CD8-positive, alpha-beta memory T cell (primary cell): ENCODE results near the gene CGNL1. TPM values are rescaled to one million over a fixed set of nuclear protein-coding genes. Genes with fewer than 3 reads are reported as not detected.

Experiments used
- CTCF ChIA-PET: fragments of 350-600 bp; sonication (Branson Sonifier 250); formaldehyde crosslinking; loops from one replicate; lab custom pipeline; 2021; ENCODE audit warnings: antibody characterized with exemption; lab: Charles Lee
- POLR2A ChIA-PET: fragments of 350-600 bp; sonication (Branson Sonifier 250); formaldehyde crosslinking; loops from one replicate; lab custom pipeline; 2021; ENCODE audit warnings: antibody characterized with exemption; lab: Charles Lee
- DNase-seq, 5 donors: peaks; one replicate each; pipeline versions ENCODE4 v3.0.0 to v3.0.0-alpha.2; 2020 to 2022; ENCODE audit warnings: mixed read lengths in 1 of 5
- H3K27ac ChIP-seq: one replicate; pipeline ENCODE4 v1.7.0; 2013; ENCODE audit warnings: low read depth, mild to moderate bottlenecking, low read length, moderate library complexity
- H3K27me3 ChIP-seq: 2 replicates; pipeline ENCODE4 v1.7.0; 2013; ENCODE audit warnings: low read length, mild to moderate bottlenecking; ENCODE audit not compliant: insufficient read depth, poor library complexity, severe bottlenecking
- H3K36me3 ChIP-seq: 2 replicates; pipeline ENCODE4 v1.7.0; 2013; ENCODE audit warnings: mild to moderate bottlenecking, low read length, moderate library complexity; ENCODE audit not compliant: insufficient read depth
- H3K4me1 ChIP-seq: 2 replicates; pipeline ENCODE4 v1.7.0; 2013; ENCODE audit warnings: mild to moderate bottlenecking, low read length, moderate library complexity; ENCODE audit not compliant: insufficient read depth
- H3K4me3 ChIP-seq: 2 replicates; pipeline ENCODE4 v1.7.0; 2013; ENCODE audit warnings: mild to moderate bottlenecking, low read length
- H3K9me3 ChIP-seq: 2 replicates; pipeline ENCODE4 v1.7.0; 2013; ENCODE audit warnings: mild to moderate bottlenecking, low read length
- H3K27ac Mint-ChIP-seq, 8 donors: one replicate each; pipeline ENCODE4 v1.8.0; 2020 to 2021; ENCODE audit warnings: mixed read lengths in 8 of 8, mild to moderate bottlenecking in 6 of 8, inconsistent platforms in 3 of 8, moderate library complexity in 3 of 8
- H3K27me3 Mint-ChIP-seq, 2 donors: one replicate each; pipeline ENCODE4 v1.8.0; 2020 to 2021; ENCODE audit warnings: mixed read lengths in 2 of 2, mild to moderate bottlenecking in 1 of 2, moderate library complexity in 1 of 2
- H3K36me3 Mint-ChIP-seq, 3 donors: one replicate each; pipeline ENCODE4 v1.8.0; 2020 to 2021; ENCODE audit warnings: mixed read lengths in 3 of 3, inconsistent platforms in 1 of 3, mild to moderate bottlenecking in 1 of 3
- H3K4me1 Mint-ChIP-seq, 3 donors: one replicate each; pipeline ENCODE4 v1.8.0; 2020 to 2021; ENCODE audit warnings: mixed read lengths in 3 of 3, inconsistent platforms in 1 of 3, mild to moderate bottlenecking in 1 of 3
- H3K4me3 Mint-ChIP-seq, 7 donors: one replicate each; pipeline ENCODE4 v1.8.0; 2020 to 2021; ENCODE audit warnings: mixed read lengths in 7 of 7, mild to moderate bottlenecking in 6 of 7, moderate library complexity in 4 of 7, inconsistent platforms in 2 of 7
- H3K9me3 Mint-ChIP-seq, 5 donors: one replicate each; pipeline ENCODE4 v1.8.0; 2020 to 2022; ENCODE audit warnings: mixed read lengths in 5 of 5, mild to moderate bottlenecking in 3 of 5, moderate library complexity in 2 of 5, inconsistent platforms in 1 of 5
- polyA plus RNA-seq: library from polyadenylated mRNA; unstranded; fragments of 300-500 nt; fragmentation: Illumina TruSeq; gene quantifications from one replicate; pipeline ENCODE4 v1.2.3, GENCODE V29; 2021
- total RNA-seq, 2 experiments: library from RNA; stranded (reverse); gene quantifications; one replicate each; pipeline ENCODE4 v1.2.3, GENCODE V29; 2021

Gene CGNL1
- total and polyA plus RNA-seq, 3 experiments from 2014 or later = not detected

DNA sequence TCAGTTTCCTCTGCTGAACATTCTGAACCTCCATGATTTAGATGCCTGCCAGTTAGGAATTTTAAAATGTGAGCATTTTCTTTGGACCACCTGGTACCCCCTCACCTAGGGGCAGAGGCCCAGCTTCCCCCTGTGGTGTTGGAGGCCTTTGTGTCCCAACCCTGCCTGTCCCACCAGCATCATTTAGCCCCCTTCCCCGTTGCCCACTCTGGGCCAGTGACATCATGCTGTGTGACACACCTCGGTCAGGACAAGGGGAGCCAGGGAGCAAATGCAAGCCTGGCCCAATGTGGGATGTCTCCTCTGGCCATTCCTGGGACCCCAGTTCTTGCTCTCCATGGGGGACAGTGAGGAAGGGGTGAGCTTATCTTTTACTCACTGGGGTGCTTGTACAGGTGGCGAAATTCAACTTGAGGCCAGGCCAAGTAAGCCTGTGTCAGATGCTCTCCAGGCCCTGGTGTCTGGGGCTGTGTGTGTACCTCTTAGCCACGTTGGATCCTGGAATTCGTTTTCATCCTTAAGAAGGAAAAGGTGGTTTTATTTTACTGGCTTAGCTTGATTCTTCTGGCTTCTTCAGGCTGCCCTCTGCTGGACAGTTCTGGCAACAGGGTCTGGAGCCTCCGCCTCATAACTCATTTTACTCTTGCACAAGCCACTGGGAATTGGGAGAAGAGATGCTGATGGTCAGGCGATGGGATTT, 165.7 kb downstream of the CGNL1 start:
- Mint-ChIP-seq H3K27ac (no peak overlapping the region), H3K27me3 (peaks cover 17 to 29% of the 10 kb centered on the region in 2 donors), H3K36me3 (no peaks in the 10 kb centered on the region), H3K4me1 (no peaks in the 10 kb centered on the region), H3K4me3 (no peak overlapping the region), H3K9me3 (peaks cover 0 to 2% (median 0%) of the 10 kb centered on the region in 5 donors)
- Histone ChIP-seq H3K4me1 (no peaks in the 10 kb centered on the region), H3K36me3 (no peaks in the 10 kb centered on the region), H3K9me3 (no peaks in the 10 kb centered on the region), H3K27me3 (no peaks in the 10 kb centered on the region), H3K4me3 (no peak overlapping the region), H3K27ac (no peak overlapping the region)
- CTCF ChIA-PET = interaction anchor here (1.5 to 1.6 kb wide), 2 partner anchors 8 to 13 kb away, joined by 5 read pairs; no protein-coding TSS in a partner anchor
- DNase-seq = no peak
- POLR2A ChIA-PET = no interaction called here

DNA sequence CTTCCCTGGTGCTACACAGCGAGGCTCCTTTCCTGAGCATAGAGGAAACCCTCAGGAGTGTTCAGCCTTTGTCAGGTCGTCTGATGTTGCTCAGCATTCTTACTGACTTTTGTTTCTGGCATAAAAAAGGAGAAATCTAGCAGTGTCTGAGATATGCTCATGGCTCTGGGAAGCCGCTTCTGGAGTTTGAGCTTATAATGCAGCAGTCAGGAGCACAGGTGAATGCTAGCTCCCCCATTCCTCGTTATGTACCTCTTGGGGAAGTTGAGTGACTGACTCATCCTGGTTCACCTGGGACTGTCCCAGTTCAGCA, 166.2 kb downstream of the CGNL1 start:
- Histone ChIP-seq H3K4me1 (no peaks in the 10 kb centered on the region), H3K27me3 (no peaks in the 10 kb centered on the region), H3K9me3 (no peaks in the 10 kb centered on the region), H3K4me3 (no peak overlapping the region), H3K36me3 (no peaks in the 10 kb centered on the region), H3K27ac (no peak overlapping the region)
- Mint-ChIP-seq H3K4me1 (no peaks in the 10 kb centered on the region), H3K36me3 (no peaks in the 10 kb centered on the region), H3K27ac (no peak overlapping the region), H3K27me3 (peaks cover 17 to 29% of the 10 kb centered on the region in 2 donors), H3K9me3 (peaks cover 0 to 2% (median 0%) of the 10 kb centered on the region in 5 donors), H3K4me3 (no peak overlapping the region)
- no peak for DNase-seq
- ChIA-PET CTCF (interaction anchor here (1.5 to 1.6 kb wide), 2 partner anchors 9 to 14 kb away, joined by 5 read pairs; no protein-coding TSS in a partner anchor), POLR2A (no interaction called here)

- Mint-ChIP-seq H3K4me1 (no peaks in the 10 kb centered on the region), H3K9me3 (peaks cover 0 to 2% (median 0%) of the 10 kb centered on the region in 5 donors), H3K27me3 (peaks cover 9 to 31% of the 10 kb centered on the region in 2 donors), H3K36me3 (no peaks in the 10 kb centered on the region), H3K27ac (no peak overlapping the region), H3K4me3 (no peak overlapping the region)
- ChIA-PET CTCF (interaction anchor here (2.5 kb wide), 1 partner anchor 15 kb away, joined by 6 read pairs; no protein-coding TSS in a partner anchor), POLR2A (no interaction called here)
- no peak for DNase-seq
- Histone ChIP-seq H3K4me1 (no peaks in the 10 kb centered on the region), H3K27me3 (no peaks in the 10 kb centered on the region), H3K36me3 (no peaks in the 10 kb centered on the region), H3K9me3 (no peaks in the 10 kb centered on the region), H3K27ac (no peak overlapping the region), H3K4me3 (no peak overlapping the region)
These were observed 168.7 kb downstream of the CGNL1 start for GRCh38 chr15:57544848-57545480.

DNA sequence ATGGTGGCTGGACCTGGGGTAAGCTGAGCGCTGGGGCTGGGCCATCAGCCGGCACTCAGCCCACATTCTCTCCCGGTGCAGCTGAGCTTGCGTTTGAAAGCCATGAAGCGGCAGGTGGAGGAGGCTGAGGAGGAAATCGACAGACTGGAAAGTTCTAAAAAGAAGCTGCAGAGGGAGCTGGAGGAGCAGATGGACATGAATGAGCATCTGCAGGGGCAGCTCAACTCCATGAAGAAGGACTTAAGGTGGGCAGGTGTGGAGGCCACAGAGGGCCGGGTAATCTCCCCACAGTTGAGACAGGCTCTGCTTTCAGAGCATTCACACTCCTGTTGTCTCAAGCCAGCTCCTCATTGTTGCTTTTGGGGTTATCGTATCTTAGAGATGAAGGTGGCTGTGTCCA, 169.7 kb downstream of the CGNL1 start:
- peaks cover 2 to 23% of the 10 kb centered on the region in 2 donors for H3K27me3 Mint-ChIP-seq
- Histone ChIP-seq H3K27ac (no peak overlapping the region), H3K9me3 (no peaks in the 10 kb centered on the region), H3K27me3 (no peaks in the 10 kb centered on the region), H3K4me1 (no peaks in the 10 kb centered on the region), H3K36me3 (no peaks in the 10 kb centered on the region), H3K4me3 (no peak overlapping the region)
- ChIA-PET CTCF (interaction anchor here (2.5 kb wide), 1 partner anchor 14 kb away, joined by 6 read pairs; no protein-coding TSS in a partner anchor), POLR2A (no interaction called here)
- H3K4me1 Mint-ChIP-seq = no peaks in the 10 kb centered on the region
- DNase-seq = no peak
- H3K27ac Mint-ChIP-seq = no peak overlapping the region
- H3K4me3 Mint-ChIP-seq = no peak overlapping the region
- H3K36me3 Mint-ChIP-seq = no peaks in the 10 kb centered on the region
- H3K9me3 Mint-ChIP-seq = peaks cover 0 to 2% (median 0%) of the 10 kb centered on the region in 5 donors

- Mint-ChIP-seq H3K36me3 (no peaks in the 10 kb centered on the region), H3K4me3 (no peak overlapping the region), H3K4me1 (no peaks in the 10 kb centered on the region), H3K27ac (no peak overlapping the region), H3K9me3 (no peaks in the 10 kb centered on the region), H3K27me3 (peaks cover 8 to 23% of the 10 kb centered on the region in 2 donors)
- no peaks in the 10 kb centered on the region for H3K36me3 ChIP-seq
- no peaks in the 10 kb centered on the region for H3K9me3 ChIP-seq
- no peaks in the 10 kb centered on the region for H3K27me3 ChIP-seq
- H3K4me3 ChIP-seq = no peak overlapping the region
- POLR2A ChIA-PET = no interaction called here
- no peak for DNase-seq
- no peaks in the 10 kb centered on the region for H3K4me1 ChIP-seq
- CTCF ChIA-PET = interaction anchor here (0.6 to 2.5 kb wide), 2 partner anchors 13 to 1860 kb away, joined by 3 to 6 read pairs; no protein-coding TSS in a partner anchor
- no peak overlapping the region for H3K27ac ChIP-seq
These were observed 171.0 kb downstream of the CGNL1 start for GRCh38 chr15:57547243-57547755.

DNA sequence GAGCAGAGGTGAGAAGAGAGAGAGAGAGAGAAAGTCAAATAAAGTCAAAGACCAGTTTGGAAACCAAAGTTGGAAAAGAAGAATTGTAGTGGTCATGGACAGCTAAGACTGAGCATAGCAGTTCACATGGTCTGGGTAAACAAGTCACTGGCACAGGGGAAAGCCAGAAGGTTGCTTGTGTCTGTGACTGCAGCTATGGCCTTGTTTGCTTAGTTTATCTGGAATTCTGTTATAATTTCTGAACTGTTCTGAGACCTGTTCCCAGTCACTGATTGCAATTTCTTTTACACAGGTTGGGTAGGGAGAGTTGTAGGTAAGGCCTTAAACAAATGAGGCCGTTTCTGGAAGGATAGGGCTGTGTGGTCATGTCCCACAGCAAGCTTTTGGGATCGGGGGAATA, 172.0 kb downstream of the CGNL1 start:
- no peak overlapping the region for H3K27ac Mint-ChIP-seq
- no peak overlapping the region for H3K4me3 ChIP-seq
- ChIA-PET CTCF (interaction anchor here (1.6 kb wide), 1 partner anchor 11 kb away, joined by 5 read pairs; no protein-coding TSS in a partner anchor), POLR2A (no interaction called here)
- H3K36me3 ChIP-seq = no peaks in the 10 kb centered on the region
- H3K27me3 ChIP-seq = no peaks in the 10 kb centered on the region
- no peaks in the 10 kb centered on the region for H3K9me3 Mint-ChIP-seq
- no peak overlapping the region for H3K27ac ChIP-seq
- H3K36me3 Mint-ChIP-seq = no peaks in the 10 kb centered on the region
- peaks cover 8 to 26% of the 10 kb centered on the region in 2 donors for H3K27me3 Mint-ChIP-seq
- no peak overlapping the region for H3K4me3 Mint-ChIP-seq
- DNase-seq = no peak
- H3K4me1 Mint-ChIP-seq = no peaks in the 10 kb centered on the region
- H3K9me3 ChIP-seq = no peaks in the 10 kb centered on the region
- no peaks in the 10 kb centered on the region for H3K4me1 ChIP-seq

DNA sequence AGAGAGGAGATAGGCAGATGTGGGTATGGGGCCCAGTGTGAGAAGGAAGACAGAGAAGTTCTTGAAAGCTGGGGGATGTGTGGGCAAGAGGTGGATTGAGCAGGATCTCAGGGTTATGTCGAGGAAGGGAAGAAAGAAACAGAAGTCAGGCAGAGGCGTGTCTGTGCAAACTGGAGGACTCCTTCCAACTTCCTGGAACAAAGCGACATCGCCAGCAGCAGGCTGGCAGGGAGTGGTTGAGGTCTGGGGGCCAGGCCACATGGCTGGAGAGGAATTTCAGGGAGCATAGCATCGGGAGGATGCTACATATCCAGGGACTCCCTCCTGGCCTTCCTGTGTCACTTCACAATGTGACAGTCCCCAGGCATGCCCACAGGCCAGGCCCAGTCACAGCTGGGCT, 172.5 kb downstream of the CGNL1 start:
- Mint-ChIP-seq H3K9me3 (no peaks in the 10 kb centered on the region), H3K27me3 (peaks cover 8 to 28% of the 10 kb centered on the region in 2 donors), H3K4me1 (no peaks in the 10 kb centered on the region), H3K27ac (no peak overlapping the region), H3K36me3 (no peaks in the 10 kb centered on the region), H3K4me3 (no peak overlapping the region)
- no peak for DNase-seq
- Histone ChIP-seq H3K36me3 (no peaks in the 10 kb centered on the region), H3K4me1 (no peaks in the 10 kb centered on the region), H3K4me3 (no peak overlapping the region), H3K9me3 (no peaks in the 10 kb centered on the region), H3K27me3 (no peaks in the 10 kb centered on the region), H3K27ac (no peak overlapping the region)
- ChIA-PET POLR2A (no interaction called here), CTCF (interaction anchor here (1.6 kb wide), 1 partner anchor 11 kb away, joined by 5 read pairs; no protein-coding TSS in a partner anchor)

- H3K4me3 Mint-ChIP-seq = no peak overlapping the region
- H3K36me3 Mint-ChIP-seq = no peaks in the 10 kb centered on the region
- H3K4me1 ChIP-seq = no peaks in the 10 kb centered on the region
- no peaks in the 10 kb centered on the region for H3K9me3 ChIP-seq
- no peak overlapping the region for H3K4me3 ChIP-seq
- CTCF ChIA-PET = interaction anchor here (1.0 kb wide), 1 partner anchor 11 kb away, joined by 3 read pairs; no protein-coding TSS in a partner anchor
- peaks cover 8 to 25% of the 10 kb centered on the region in 2 donors for H3K27me3 Mint-ChIP-seq
- no peak overlapping the region for H3K27ac Mint-ChIP-seq
- H3K27ac ChIP-seq = no peak overlapping the region
- H3K27me3 ChIP-seq = no peaks in the 10 kb centered on the region
- no peaks in the 10 kb centered on the region for H3K36me3 ChIP-seq
- H3K9me3 Mint-ChIP-seq = no peaks in the 10 kb centered on the region
- no peaks in the 10 kb centered on the region for H3K4me1 Mint-ChIP-seq
- DNase-seq = no peak
- POLR2A ChIA-PET = no interaction called here
These were observed 173.6 kb downstream of the CGNL1 start for GRCh38 chr15:57549935-57550334.
